GM12878 (cell line): ENCODE data around the gene TIMP3.

ENCODE experiments used
- BRCA1 ChIP-seq: IDR thresholded peaks from 2 replicates; pipeline ENCODE4 v1.6.1; 2011; ENCODE audit warnings: low read depth, low read length, improper control_type of control experiment
- CEBPZ ChIP-seq: fragments of 150-350 bp; IDR thresholded peaks from 2 replicates; pipeline ENCODE4 v1.6.1; 2016; ENCODE audit warnings: low read depth, low read length
- CTCF ChIP-seq, 3 experiments: IDR thresholded peaks in 2 of 3; conservative IDR thresholded peaks in 1 of 3; 2 replicates each; pipeline ENCODE4 v1.5.1; 2011; ENCODE audit warnings: low read depth in 3 of 3, low read length in 3 of 3, mild to moderate bottlenecking in 3 of 3, control low read depth in 2 of 3, moderate library complexity in 2 of 3, inconsistent platforms in 1 of 3, mixed read lengths in 1 of 3; ENCODE audit not compliant: control insufficient read depth in 2 of 3, insufficient read depth in 1 of 3; ENCODE audit errors: extremely low read depth in 1 of 3
- CUX1 ChIP-seq: IDR thresholded peaks from 2 replicates; pipeline ENCODE4 v1.6.1; 2012; ENCODE audit warnings: improper control_type of control experiment, low read depth, low read length; ENCODE audit not compliant: insufficient replicate concordance
- EZH2 ChIP-seq: IDR thresholded peaks from 2 replicates; pipeline ENCODE4 v1.6.1; 2012; ENCODE audit warnings: low read depth, mild to moderate bottlenecking, control low read depth, inconsistent platforms, low read length, borderline replicate concordance; ENCODE audit not compliant: control insufficient read depth
- MAX ChIP-seq: IDR thresholded peaks from 2 replicates; pipeline ENCODE4 v1.6.1; 2012; ENCODE audit warnings: low read depth, low read length, improper control_type of control experiment
- POLR2A ChIP-seq: IDR thresholded peaks from 2 replicates; pipeline ENCODE4 v1.6.1; 2011; ENCODE audit warnings: low read depth, mild to moderate bottlenecking, low read length
- POLR2AphosphoS5 ChIP-seq: IDR thresholded peaks from 2 replicates; pipeline ENCODE4 v1.6.1; 2011; ENCODE audit warnings: mild to moderate bottlenecking, low read length, inconsistent platforms
- RBBP5 ChIP-seq: fragments of 200-600 bp; sonication (generic); conservative IDR thresholded peaks from 2 replicates; pipeline ENCODE4 v1.6.1; 2016
- SUZ12 ChIP-seq: fragments of 200-600 bp; sonication (generic); IDR thresholded peaks from one replicate; pipeline ENCODE4 v1.6.1; 2018; ENCODE audit warnings: antibody characterized with exemption, mild to moderate bottlenecking; ENCODE audit not compliant: unreplicated experiment
- TAF1 ChIP-seq: IDR thresholded peaks from 2 replicates; pipeline ENCODE4 v1.6.1; 2011; ENCODE audit warnings: mild to moderate bottlenecking, low read depth, low read length, borderline replicate concordance
- TARDBP ChIP-seq: IDR thresholded peaks from 2 replicates; pipeline ENCODE4 v1.6.1; 2016; ENCODE audit warnings: borderline replicate concordance
- TCF7 ChIP-seq: IDR thresholded peaks from 2 replicates; pipeline ENCODE4 v1.6.1; 2014; ENCODE audit warnings: antibody characterized with exemption, borderline replicate concordance
- ZBTB11 ChIP-seq: fragments of 450-650 bp; formaldehyde crosslinking; IDR thresholded peaks from 2 replicates; pipeline ENCODE4 v1.5.0; 2022; ENCODE audit warnings: mild to moderate bottlenecking, missing genetic modification characterization

- no peak for TF ChIP-seq CTCF (IDR thresholded peaks at IDR 0.05 in 2 of 3, conservative IDR thresholded peaks at IDR 0.05 in 1 of 3; ENCODE audit: control insufficient read depth in 2 of 3, extremely low read depth in 1 of 3, insufficient read depth in 1 of 3, low read depth in 3 of 3, low read length in 3 of 3)
- TF ChIP-seq POLR2A = no peak
- TF ChIP-seq TARDBP = no peak
- TF ChIP-seq ZBTB11 = no peak
- no peak for TF ChIP-seq RBBP5
- no peak for TF ChIP-seq MAX
- no peak for TF ChIP-seq TCF7
- no peak for TF ChIP-seq TAF1
- no peak for TF ChIP-seq CEBPZ
- no peak for TF ChIP-seq SUZ12
- TF ChIP-seq CUX1 = no peak
- no peak for TF ChIP-seq EZH2
- no peak for TF ChIP-seq POLR2AphosphoS5
- TF ChIP-seq BRCA1 = no peak
Observed at GRCh38 chr22:32888976-32889375, 87.5 kb downstream of the TIMP3 start.
